ENCODE results near the gene AGAP3.

AGAP3 gene

DNA sequence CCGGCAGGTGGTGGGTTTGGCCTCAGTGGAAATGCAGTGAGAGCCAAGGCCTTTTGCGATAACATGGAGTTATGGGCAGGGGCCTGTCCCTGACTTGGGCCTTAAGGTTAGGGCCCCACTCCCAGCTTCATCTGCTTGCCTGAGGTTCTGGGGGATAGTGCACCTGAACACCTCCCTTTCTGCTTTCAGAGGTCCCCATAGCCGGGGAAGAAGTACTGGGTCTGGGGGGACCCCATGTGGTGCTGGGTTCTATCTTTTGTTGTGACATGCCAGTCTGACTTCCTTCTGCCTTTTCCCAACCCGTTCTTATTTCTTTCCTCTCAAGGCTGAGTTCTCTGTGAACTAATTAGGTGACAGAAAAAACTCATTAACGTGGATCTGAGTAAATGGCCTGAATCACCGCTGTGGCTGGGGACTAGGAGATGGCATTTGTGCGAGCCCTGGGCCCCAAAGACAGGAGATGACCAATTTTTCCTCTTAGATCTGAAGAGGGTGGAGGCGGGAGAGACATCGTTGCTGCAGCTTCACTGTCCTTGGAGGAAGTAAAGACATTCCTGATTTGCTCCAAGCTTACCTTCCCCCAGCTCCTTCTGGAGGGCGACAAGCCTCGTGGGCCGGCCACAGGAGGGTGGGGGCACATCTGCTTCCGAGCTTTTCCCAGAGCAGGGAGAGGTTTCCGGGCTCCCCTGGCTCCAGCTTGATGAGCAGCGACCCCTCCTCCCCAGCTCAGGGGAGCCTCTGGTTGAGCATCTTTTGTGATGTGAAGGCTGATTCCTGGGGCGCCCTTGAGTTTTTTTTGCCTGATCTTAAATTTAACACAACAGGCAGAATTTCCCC lies 2.0 kb downstream of the AGAP3 start:
- DNase-seq (ENCODE audit: low read depth in 2 of 2), result no peak

GRCh38 chr7:151088856-151089699 lies 2.8 kb downstream of the AGAP3 start:
- DNase-seq (ENCODE audit: low read depth in 2 of 2), result no peak

- no peak for DNase-seq (ENCODE audit: low read depth in 2 of 2)
Observed at GRCh38 chr7:151089893-151090730, 3.8 kb downstream of the AGAP3 start.

DNA sequence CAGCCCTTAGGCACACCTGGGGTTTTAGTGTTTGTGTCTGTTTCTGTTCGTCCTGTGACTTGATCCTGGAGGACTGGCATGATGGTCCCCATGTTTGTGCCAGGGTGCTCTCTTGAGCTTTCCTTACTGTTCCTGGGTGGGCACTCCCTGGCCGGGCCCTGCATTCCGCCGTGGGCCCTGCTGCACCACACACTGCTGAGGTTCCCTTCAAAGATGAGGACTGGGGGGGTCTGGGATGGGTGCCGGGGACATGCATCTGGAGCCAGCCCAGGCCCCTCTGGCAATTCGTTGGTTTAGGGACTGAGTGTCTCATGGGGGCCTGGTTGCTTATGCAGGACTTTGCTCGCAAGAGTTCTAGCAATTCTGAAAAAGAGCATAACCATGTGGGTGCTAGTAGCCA lies 4.7 kb downstream of the AGAP3 start:
- DNase-seq (ENCODE audit: low read depth in 2 of 2), result no peak

- no peak for DNase-seq (ENCODE audit: low read depth in 2 of 2)
Observed at GRCh38 chr7:151091431-151091830, 5.2 kb downstream of the AGAP3 start.

DNA sequence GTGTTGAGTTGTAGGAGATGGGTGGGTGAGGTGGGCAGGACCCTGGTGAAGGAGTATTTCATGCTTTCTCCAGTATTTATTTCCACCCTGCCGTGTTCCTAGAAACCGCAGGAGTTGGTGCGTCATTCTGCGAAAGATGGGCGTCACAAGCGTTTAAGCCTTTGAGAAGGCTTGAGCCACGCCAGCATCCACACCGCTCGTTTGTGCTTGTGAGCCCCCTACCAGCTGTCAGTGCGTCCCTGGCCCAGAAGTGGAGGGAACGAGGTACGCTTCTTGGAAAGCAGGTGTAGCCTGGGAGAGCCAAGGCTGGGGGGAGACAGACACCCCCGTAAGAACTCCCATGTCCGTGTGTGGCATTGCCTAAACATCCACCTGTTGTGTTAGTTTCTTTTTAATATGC lies 5.7 kb downstream of the AGAP3 start:
- DNase-seq (ENCODE audit: low read depth in 2 of 2), result no peak

DNA sequence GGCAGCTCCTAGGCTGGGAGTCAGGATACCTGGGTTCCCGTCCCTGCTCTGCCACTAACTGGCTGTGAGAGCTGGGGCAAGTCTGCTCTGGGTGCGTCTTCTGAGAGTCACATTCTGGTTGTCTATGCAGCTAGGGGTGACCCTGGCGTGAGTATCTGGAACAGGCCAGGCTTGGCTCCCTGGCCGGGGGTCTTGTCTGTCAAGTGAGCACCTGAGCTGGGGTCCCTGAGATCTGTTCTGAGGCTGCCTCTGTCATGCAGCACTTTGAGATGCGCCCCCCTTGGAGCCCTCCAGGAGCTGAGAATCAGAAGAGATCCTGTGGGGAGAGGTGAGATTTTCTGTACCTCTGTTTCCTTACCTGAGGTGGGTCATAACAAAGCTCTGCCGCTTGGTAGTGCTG lies 7.5 kb downstream of the AGAP3 start:
- DNase-seq (ENCODE audit: low read depth in 2 of 2), result no peak

GRCh38 chr7:151094675-151095074 lies 8.4 kb downstream of the AGAP3 start:
- DNase-seq (ENCODE audit: low read depth in 2 of 2), result no peak

GRCh38 chr7:151095123-151095797 lies 9.0 kb downstream of the AGAP3 start:
- DNase-seq (ENCODE audit: low read depth in 2 of 2), result no peak

GRCh38 chr7:151095828-151096475 lies 9.7 kb downstream of the AGAP3 start:
- DNase-seq (ENCODE audit: low read depth in 2 of 2), result no peak

DNA sequence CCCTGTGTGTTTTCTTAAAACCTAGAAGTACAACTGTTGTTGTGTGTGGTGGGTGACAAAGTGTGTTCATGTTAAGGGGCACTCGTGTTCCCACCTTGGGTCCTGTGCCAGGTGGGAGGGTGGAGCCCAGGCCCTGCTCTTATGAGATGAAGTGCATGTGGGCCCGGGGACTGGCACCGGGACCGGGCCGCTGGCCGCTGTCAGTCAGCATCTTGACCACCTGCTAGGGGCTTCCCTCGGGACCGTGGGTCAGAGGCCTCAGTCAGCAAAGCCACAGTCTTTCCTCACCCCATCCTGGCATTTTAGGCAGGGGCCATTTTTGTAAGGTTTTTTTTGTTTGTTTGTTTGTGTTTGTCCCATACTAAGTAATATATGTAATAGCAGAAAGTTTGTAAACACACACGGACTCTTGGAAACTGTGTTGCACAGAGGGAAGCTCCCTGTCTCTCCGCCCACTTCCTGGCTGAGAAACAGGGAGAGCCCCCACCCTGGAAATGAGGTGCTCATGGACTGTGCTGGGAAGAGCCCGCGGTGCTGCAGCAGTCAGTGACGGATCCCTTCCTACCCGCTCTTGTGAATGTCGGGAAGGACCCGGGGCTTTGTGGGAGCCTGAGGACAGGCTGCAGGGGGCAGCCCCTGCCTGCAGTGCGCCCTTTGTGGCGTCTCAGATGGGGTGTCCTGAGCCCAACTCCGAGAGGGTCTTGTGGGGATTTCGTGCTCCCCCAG lies 13.4 kb downstream of the AGAP3 start:
- DNase-seq (ENCODE audit: low read depth in 2 of 2), result no peak

DNA sequence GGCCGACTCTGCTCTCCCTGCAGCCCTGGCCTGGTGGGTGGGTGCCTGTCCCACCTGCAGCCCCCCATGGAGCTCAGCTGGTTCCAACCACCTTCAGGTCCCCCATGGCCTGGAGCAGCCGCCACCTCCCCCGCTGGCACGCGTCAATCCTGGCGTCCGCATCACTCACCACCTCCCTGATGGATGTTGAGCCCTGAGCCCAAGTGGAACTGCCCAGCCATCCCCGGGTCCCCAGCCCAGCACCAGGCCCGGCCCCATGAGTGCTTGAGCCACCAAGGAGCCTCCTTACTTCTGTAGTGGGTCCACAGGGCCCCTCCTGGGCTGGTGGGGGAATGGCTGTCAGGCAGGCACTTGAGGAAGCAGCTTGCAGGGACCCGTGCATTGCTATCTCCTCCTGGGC lies 14.6 kb downstream of the AGAP3 start:
- DNase-seq (ENCODE audit: low read depth in 2 of 2), result no peak

GRCh38 chr7:151101621-151102396 lies 15.5 kb downstream of the AGAP3 start:
- no peak for DNase-seq (ENCODE audit: low read depth in 2 of 2)

DNA sequence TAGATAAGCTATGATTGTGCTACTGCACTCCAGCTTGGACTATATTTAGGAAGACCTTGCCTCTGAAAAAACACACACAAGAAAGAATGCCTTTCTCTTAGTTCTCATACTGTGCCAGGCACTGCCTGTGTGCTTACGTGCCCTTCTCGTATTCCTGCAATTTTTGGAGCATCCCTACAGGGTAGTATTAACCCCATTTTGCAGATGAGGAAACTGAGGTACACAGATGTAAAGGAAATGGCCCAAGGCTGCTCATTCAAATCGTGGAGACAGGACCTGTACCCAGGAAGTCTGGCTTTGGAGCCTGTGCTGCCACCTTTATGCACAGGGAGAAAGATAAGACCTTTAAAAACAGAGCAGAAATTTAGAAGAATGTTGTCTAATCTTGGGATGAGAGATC lies 16.7 kb downstream of the AGAP3 start:
- no peak for DNase-seq (ENCODE audit: low read depth in 2 of 2)

- DNase-seq (ENCODE audit: low read depth in 2 of 2), result no peak
Observed at GRCh38 chr7:151103973-151104372, 17.7 kb downstream of the AGAP3 start.

GRCh38 chr7:151104411-151105235 lies 18.3 kb downstream of the AGAP3 start:
- DNase-seq (ENCODE audit: low read depth in 2 of 2), result no peak

GRCh38 chr7:151107882-151108281 lies 21.6 kb downstream of the AGAP3 start:
- DNase-seq (ENCODE audit: low read depth in 2 of 2), result no peak
